GM12892 (cell line): ENCODE measurements around the gene IFT122.

ENCODE experiments used
- POLR2A ChIP-seq: IDR thresholded peaks from 2 replicates; pipeline ENCODE4 v1.6.1; 2011; ENCODE audit warnings: low read depth, low read length, control low read depth
- POLR2AphosphoS5 ChIP-seq: IDR thresholded peaks from 2 replicates; pipeline ENCODE4 v1.6.1; 2011; ENCODE audit warnings: low read depth, low read length, control low read depth
- TAF1 ChIP-seq: IDR thresholded peaks from 2 replicates; pipeline ENCODE4 v1.6.1; 2011; ENCODE audit warnings: low read depth, mild to moderate bottlenecking, control low read depth, low read length, borderline replicate concordance

GRCh38 chr3:129534428-129535027 is 94.5 kb downstream of the IFT122 start:
- TF ChIP-seq POLR2A (no peak), POLR2AphosphoS5 (no peak), TAF1 (no peak)
